ENCODE data around the gene TCF15. TPM values are rescaled to one million over a fixed set of nuclear protein-coding genes. Genes with fewer than 3 reads are reported as not detected.

TCF15 gene
- total RNA-seq, 5 donors from 2014 or later (not counting 1 experiment from before 2014, with no cell fraction given), result not detected

GRCh38 chr20:571754-572441, 38.2 kb downstream of the TCF15 start:
- Histone ChIP-seq H3K9me3 (no peaks in the 10 kb centered on the region), H3K36me3 (ENCODE audit: control insufficient read depth in 2 of 2, extremely low read depth in 1 of 2, insufficient read depth in 1 of 2, low read length in 1 of 2) (no peaks in the 10 kb centered on the region), H3K4me1 (ENCODE audit: control insufficient read depth in 1 of 2, extremely low read depth in 1 of 2, insufficient read depth in 2 of 2, low read length in 2 of 2) (peaks cover 0 to 5% of the 10 kb centered on the region in 2 experiments), H3K4me3 (ENCODE audit: control insufficient read depth in 1 of 2, extremely low read depth in 1 of 2, low read length in 1 of 2) (no peak overlapping the region), H3K27ac (ENCODE audit: low read length) (no peak overlapping the region), H3K27me3 (replicated peaks in 1 of 2; ENCODE audit: control insufficient read depth in 2 of 2, extremely low read depth in 1 of 2, insufficient read depth in 2 of 2, low read length in 1 of 2) (peaks cover 0 to 54% of the 10 kb centered on the region in 2 experiments)
- no peak for ATAC-seq (replicated peaks in 1 of 4)
- ChIA-PET POLR2A (no interaction called here), CTCF (interaction anchor here in 1 of 2 donors (0.5 kb wide), 1 partner anchor 156 kb away, joined by 8 read pairs; no protein-coding TSS in a partner anchor)
- Mint-ChIP-seq H3K27me3 (peaks cover 39 to 49% of the 10 kb centered on the region in 2 donors), H3K9me3 (no peaks in the 10 kb centered on the region), H3K4me1 (peaks cover 0 to 13% (median 3%) of the 10 kb centered on the region in 3 donors), H3K27ac (no peak overlapping the region), H3K4me3 (no peak overlapping the region), H3K36me3 (no peaks in the 10 kb centered on the region)
- no peak for DNase-seq
- 51% methylated on average over 18 of the region's 24 CpGs for WGBS (ENCODE audit: insufficient coverage)

GRCh38 chr20:568673-569415, 41.3 kb downstream of the TCF15 start:
- H3K4me3 Mint-ChIP-seq, result no peak overlapping the region
- no peak overlapping the region for H3K27ac Mint-ChIP-seq
- CTCF ChIA-PET, result no interaction called here
- Histone ChIP-seq H3K9me3 (no peaks in the 10 kb centered on the region), H3K36me3 (ENCODE audit: control insufficient read depth in 2 of 2, extremely low read depth in 1 of 2, insufficient read depth in 1 of 2, low read length in 1 of 2) (no peaks in the 10 kb centered on the region), H3K4me3 (ENCODE audit: control insufficient read depth in 1 of 2, extremely low read depth in 1 of 2, low read length in 1 of 2) (no peak overlapping the region), H3K27me3 (replicated peaks in 1 of 2; ENCODE audit: control insufficient read depth in 2 of 2, extremely low read depth in 1 of 2, insufficient read depth in 2 of 2, low read length in 1 of 2) (peaks cover 0 to 53% of the 10 kb centered on the region in 2 experiments), H3K4me1 (ENCODE audit: control insufficient read depth in 1 of 2, extremely low read depth in 1 of 2, insufficient read depth in 2 of 2, low read length in 2 of 2) (peaks cover 0 to 5% of the 10 kb centered on the region in 2 experiments), H3K27ac (ENCODE audit: low read length) (no peak overlapping the region)
- 75% methylated on average over 11 of the region's 14 CpGs for whole genome bisulfite sequencing (ENCODE audit: insufficient coverage)
- POLR2A ChIA-PET, result no interaction called here
- ATAC-seq (replicated peaks in 1 of 4) (no peak), DNase-seq (no peak)
- peaks cover 0 to 13% (median 3%) of the 10 kb centered on the region in 3 donors for H3K4me1 Mint-ChIP-seq
- peaks cover 33 to 44% of the 10 kb centered on the region in 2 donors for H3K27me3 Mint-ChIP-seq
- H3K36me3 Mint-ChIP-seq, result no peaks in the 10 kb centered on the region
- H3K9me3 Mint-ChIP-seq, result no peaks in the 10 kb centered on the region

GRCh38 chr20:568097-568652, 41.9 kb downstream of the TCF15 start:
- no peaks in the 10 kb centered on the region for H3K9me3 Mint-ChIP-seq
- Histone ChIP-seq H3K27ac (ENCODE audit: low read length) (no peak overlapping the region), H3K4me3 (ENCODE audit: control insufficient read depth in 1 of 2, extremely low read depth in 1 of 2, low read length in 1 of 2) (no peak overlapping the region), H3K27me3 (replicated peaks in 1 of 2; ENCODE audit: control insufficient read depth in 2 of 2, extremely low read depth in 1 of 2, insufficient read depth in 2 of 2, low read length in 1 of 2) (peaks cover 0 to 47% of the 10 kb centered on the region in 2 experiments), H3K9me3 (no peaks in the 10 kb centered on the region), H3K36me3 (ENCODE audit: control insufficient read depth in 2 of 2, extremely low read depth in 1 of 2, insufficient read depth in 1 of 2, low read length in 1 of 2) (no peaks in the 10 kb centered on the region), H3K4me1 (ENCODE audit: control insufficient read depth in 1 of 2, extremely low read depth in 1 of 2, insufficient read depth in 2 of 2, low read length in 2 of 2) (peaks cover 0 to 5% of the 10 kb centered on the region in 2 experiments)
- 15% methylated on average over 9 of the region's 20 CpGs for WGBS (ENCODE audit: insufficient coverage)
- peaks cover 26 to 38% of the 10 kb centered on the region in 2 donors for H3K27me3 Mint-ChIP-seq
- ChIA-PET CTCF (no interaction called here), POLR2A (no interaction called here)
- H3K4me1 Mint-ChIP-seq, result peaks cover 0 to 13% (median 3%) of the 10 kb centered on the region in 3 donors
- no peaks in the 10 kb centered on the region for H3K36me3 Mint-ChIP-seq
- H3K27ac Mint-ChIP-seq, result no peak overlapping the region
- DNase-seq (no peak), ATAC-seq (replicated peaks in 1 of 4) (no peak)
- H3K4me3 Mint-ChIP-seq, result no peak overlapping the region

GRCh38 chr20:564192-564591, 45.9 kb downstream of the TCF15 start:
- H3K4me1 ChIP-seq (ENCODE audit: control insufficient read depth in 1 of 2, extremely low read depth in 1 of 2, insufficient read depth in 2 of 2, low read length in 2 of 2), result peaks cover 0 to 5% of the 10 kb centered on the region in 2 experiments
- Mint-ChIP-seq H3K27me3 (peaks cover 24 to 35% of the 10 kb centered on the region in 2 donors), H3K4me3 (no peak overlapping the region), H3K9me3 (no peaks in the 10 kb centered on the region), H3K36me3 (no peaks in the 10 kb centered on the region), H3K27ac (no peak overlapping the region), H3K4me1 (peaks cover 0 to 11% (median 3%) of the 10 kb centered on the region in 3 donors)
- H3K27me3 ChIP-seq (replicated peaks in 1 of 2; ENCODE audit: control insufficient read depth in 2 of 2, extremely low read depth in 1 of 2, insufficient read depth in 2 of 2, low read length in 1 of 2), result peaks cover 0 to 42% of the 10 kb centered on the region in 2 experiments
- ChIA-PET CTCF (no interaction called here), POLR2A (no interaction called here)
- no peak overlapping the region for H3K4me3 ChIP-seq (ENCODE audit: control insufficient read depth in 1 of 2, extremely low read depth in 1 of 2, low read length in 1 of 2)
- DNase-seq, result no peak
- no peak overlapping the region for H3K27ac ChIP-seq (ENCODE audit: low read length)
- WGBS (ENCODE audit: insufficient coverage), result 93% methylated on average over 3 of the region's 3 CpGs
- no peak for ATAC-seq (replicated peaks in 1 of 4)
- no peaks in the 10 kb centered on the region for H3K36me3 ChIP-seq (ENCODE audit: control insufficient read depth in 2 of 2, extremely low read depth in 1 of 2, insufficient read depth in 1 of 2, low read length in 1 of 2)
- no peaks in the 10 kb centered on the region for H3K9me3 ChIP-seq

GRCh38 chr20:563187-563586, 46.9 kb downstream of the TCF15 start:
- 100% methylated on average over 2 of the region's 5 CpGs for whole genome bisulfite sequencing (ENCODE audit: insufficient coverage)
- H3K27me3 Mint-ChIP-seq, result peaks cover 20 to 29% of the 10 kb centered on the region in 2 donors
- Histone ChIP-seq H3K27me3 (replicated peaks in 1 of 2; ENCODE audit: control insufficient read depth in 2 of 2, extremely low read depth in 1 of 2, insufficient read depth in 2 of 2, low read length in 1 of 2) (peaks cover 0 to 32% of the 10 kb centered on the region in 2 experiments), H3K4me1 (ENCODE audit: control insufficient read depth in 1 of 2, extremely low read depth in 1 of 2, insufficient read depth in 2 of 2, low read length in 2 of 2) (peaks cover 0 to 1% of the 10 kb centered on the region in 2 experiments), H3K4me3 (ENCODE audit: control insufficient read depth in 1 of 2, extremely low read depth in 1 of 2, low read length in 1 of 2) (no peak overlapping the region), H3K36me3 (ENCODE audit: control insufficient read depth in 2 of 2, extremely low read depth in 1 of 2, insufficient read depth in 1 of 2, low read length in 1 of 2) (no peaks in the 10 kb centered on the region), H3K9me3 (no peaks in the 10 kb centered on the region), H3K27ac (ENCODE audit: low read length) (no peak overlapping the region)
- CTCF ChIA-PET, result no interaction called here
- no peak overlapping the region for H3K4me3 Mint-ChIP-seq
- ATAC-seq (replicated peaks in 1 of 4), result no peak
- no peaks in the 10 kb centered on the region for H3K9me3 Mint-ChIP-seq
- POLR2A ChIA-PET, result no interaction called here
- H3K4me1 Mint-ChIP-seq, result peaks cover 0 to 6% (median 0%) of the 10 kb centered on the region in 3 donors
- no peak overlapping the region for H3K27ac Mint-ChIP-seq
- no peak for DNase-seq
- no peaks in the 10 kb centered on the region for H3K36me3 Mint-ChIP-seq

- Histone ChIP-seq H3K27ac (ENCODE audit: low read length) (no peak overlapping the region), H3K9me3 (no peaks in the 10 kb centered on the region), H3K4me1 (ENCODE audit: control insufficient read depth in 1 of 2, extremely low read depth in 1 of 2, insufficient read depth in 2 of 2, low read length in 2 of 2) (no peaks in the 10 kb centered on the region), H3K27me3 (replicated peaks in 1 of 2; ENCODE audit: control insufficient read depth in 2 of 2, extremely low read depth in 1 of 2, insufficient read depth in 2 of 2, low read length in 1 of 2) (peaks cover 0 to 24% of the 10 kb centered on the region in 2 experiments), H3K4me3 (ENCODE audit: control insufficient read depth in 1 of 2, extremely low read depth in 1 of 2, low read length in 1 of 2) (no peak overlapping the region), H3K36me3 (ENCODE audit: control insufficient read depth in 2 of 2, extremely low read depth in 1 of 2, insufficient read depth in 1 of 2, low read length in 1 of 2) (no peaks in the 10 kb centered on the region)
- ATAC-seq (replicated peaks in 1 of 4), result no peak
- H3K9me3 Mint-ChIP-seq, result no peaks in the 10 kb centered on the region
- H3K27me3 Mint-ChIP-seq, result peaks cover 17 to 27% of the 10 kb centered on the region in 2 donors
- no peak overlapping the region for H3K27ac Mint-ChIP-seq
- H3K4me3 Mint-ChIP-seq, result no peak overlapping the region
- CTCF ChIA-PET, result interaction anchor here in 1 of 2 donors (0.6 kb wide), 1 partner anchor 10 kb away, joined by 4 read pairs; no protein-coding TSS in a partner anchor
- POLR2A ChIA-PET, result no interaction called here
- peaks cover 0 to 6% (median 0%) of the 10 kb centered on the region in 3 donors for H3K4me1 Mint-ChIP-seq
- DNase-seq, result no peak
- no peaks in the 10 kb centered on the region for H3K36me3 Mint-ChIP-seq
- WGBS (ENCODE audit: insufficient coverage), result 90% methylated on average over 3 of the region's 5 CpGs
Measured at GRCh38 chr20:562232-562897, 47.7 kb downstream of the TCF15 start.
